Measurements from ENCODE around the gene CASP10. TPM values are rescaled to one million over a fixed set of nuclear protein-coding genes. Genes with fewer than 3 reads are reported as not detected.
A peak's percentile ranks its signal among the peaks of the same experiment; 100 is the strongest.

The CASP10 gene
- total and polyA plus RNA-seq, 2 of the 13 experiments (the other 11 are each of a cell fraction or from before 2014, with no cell fraction given): 22.2 to 23.8 TPM

- no peak for TF ChIP-seq MYPOP (CRISPR knock-in tag; IDR thresholded peaks at IDR 0.05)
- no peak for TF ChIP-seq MATR3 (CRISPR knock-in tag; IDR thresholded peaks at IDR 0.05)
- TF ChIP-seq BHLHE40 (IDR thresholded peaks at IDR 0.05; ENCODE audit: low read length): no peak
- no peak for TF ChIP-seq ZSCAN30 (CRISPR knock-in tag; IDR thresholded peaks at IDR 0.05)
- peak; percentile 21; the same call in 1 of the 2 replicates for TF ChIP-seq RXRA (CRISPR knock-in tag; IDR thresholded peaks at IDR 0.05)
- no peak for TF ChIP-seq FOXA3 (CRISPR knock-in tag; IDR thresholded peaks at IDR 0.05)
- TF ChIP-seq ZNF138 (CRISPR knock-in tag; IDR thresholded peaks at IDR 0.05; ENCODE audit: low read depth): no peak; the same call in 1 of the 2 replicates
- TF ChIP-seq HBP1 (CRISPR knock-in tag; IDR thresholded peaks at IDR 0.05; ENCODE audit: low read depth): peak; percentile 82
- no peak for TF ChIP-seq ZNF24 (IDR thresholded peaks at IDR 0.05)
- TF ChIP-seq, protein P1, sequence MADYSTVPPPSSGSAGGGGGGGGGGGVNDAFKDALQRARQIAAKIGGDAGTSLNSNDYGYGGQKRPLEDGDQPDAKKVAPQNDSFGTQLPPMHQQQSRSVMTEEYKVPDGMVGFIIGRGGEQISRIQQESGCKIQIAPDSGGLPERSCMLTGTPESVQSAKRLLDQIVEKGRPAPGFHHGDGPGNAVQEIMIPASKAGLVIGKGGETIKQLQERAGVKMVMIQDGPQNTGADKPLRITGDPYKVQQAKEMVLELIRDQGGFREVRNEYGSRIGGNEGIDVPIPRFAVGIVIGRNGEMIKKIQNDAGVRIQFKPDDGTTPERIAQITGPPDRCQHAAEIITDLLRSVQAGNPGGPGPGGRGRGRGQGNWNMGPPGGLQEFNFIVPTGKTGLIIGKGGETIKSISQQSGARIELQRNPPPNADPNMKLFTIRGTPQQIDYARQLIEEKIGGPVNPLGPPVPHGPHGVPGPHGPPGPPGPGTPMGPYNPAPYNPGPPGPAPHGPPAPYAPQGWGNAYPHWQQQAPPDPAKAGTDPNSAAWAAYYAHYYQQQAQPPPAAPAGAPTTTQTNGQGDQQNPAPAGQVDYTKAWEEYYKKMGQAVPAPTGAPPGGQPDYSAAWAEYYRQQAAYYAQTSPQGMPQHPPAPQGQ (CRISPR knock-in tag; IDR thresholded peaks at IDR 0.05; ENCODE audit: borderline replicate concordance): no peak
- no peak for TF ChIP-seq THRA (CRISPR knock-in tag; IDR thresholded peaks at IDR 0.05; ENCODE audit: borderline replicate concordance)
- TF ChIP-seq ZNF564 (CRISPR knock-in tag; IDR thresholded peaks at IDR 0.05): no peak
- no peak for TF ChIP-seq HMGA1 (CRISPR knock-in tag; conservative IDR thresholded peaks at IDR 0.05)
- TF ChIP-seq NR1H2 (CRISPR knock-in tag; IDR thresholded peaks at IDR 0.05; ENCODE audit: borderline replicate concordance, low read depth): no peak
- TF ChIP-seq TOPORS (CRISPR knock-in tag; IDR thresholded peaks at IDR 0.05): 0 out of 2 replicates have a peak, but pooled peaks have one; percentile 5
- TF ChIP-seq JUNB (CRISPR knock-in tag; IDR thresholded peaks at IDR 0.05; ENCODE audit: borderline replicate concordance): no peak
- TF ChIP-seq KMT2B (CRISPR knock-in tag; IDR thresholded peaks at IDR 0.05): peak; percentile 73; the same call in 1 of the 2 replicates
- TF ChIP-seq GTF3A (CRISPR knock-in tag; conservative IDR thresholded peaks at IDR 0.05): no peak
- no peak for TF ChIP-seq SMARCC2 (IDR thresholded peaks at IDR 0.05)
- no peak; the same call in 1 of the 2 replicates for TF ChIP-seq GABPB1 (CRISPR knock-in tag; IDR thresholded peaks at IDR 0.05)
- TF ChIP-seq ZSCAN25 (CRISPR knock-in tag; IDR thresholded peaks at IDR 0.05): no peak
- no peak; the same call in 1 of the 2 replicates for TF ChIP-seq KLF11 (CRISPR knock-in tag; IDR thresholded peaks at IDR 0.05)
- TF ChIP-seq ZFP36L2 (CRISPR knock-in tag; IDR thresholded peaks at IDR 0.05): 0 out of 2 replicates have a peak, but pooled peaks have one; percentile 21
- TF ChIP-seq KLF12 (CRISPR knock-in tag; IDR thresholded peaks at IDR 0.05; ENCODE audit: borderline replicate concordance): no peak
- TF ChIP-seq, protein P2, sequence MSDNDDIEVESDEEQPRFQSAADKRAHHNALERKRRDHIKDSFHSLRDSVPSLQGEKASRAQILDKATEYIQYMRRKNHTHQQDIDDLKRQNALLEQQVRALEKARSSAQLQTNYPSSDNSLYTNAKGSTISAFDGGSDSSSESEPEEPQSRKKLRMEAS (IDR thresholded peaks at IDR 0.05): peak; percentile 81
- TF ChIP-seq ZKSCAN1 (IDR thresholded peaks at IDR 0.05; ENCODE audit: low read length): no peak
Observed at GRCh38 chr2:201233192-201233811, 50.4 kb downstream of the CASP10 start (continued).

Data from HepG2 (cell line).